Measurements from ENCODE around the gene APOBEC3F.

GRCh38 chr22:39097098-39098020 lies 56.7 kb downstream of the APOBEC3F start, which contains the start of gene APOBEC3H:
- TF ChIP-seq CTCF (conservative IDR thresholded peaks at IDR 0.05) (no peak), EZH2 (IDR thresholded peaks at IDR 0.05; ENCODE audit: low read depth) (no peak)

Measured in PC-9 (cell line).